OCI-LY3 (cell line): ENCODE data around the gene FRAS1.

Experiments
- CTCF ChIP-seq: fragments of 200-600, 300-600 bp; sonication (generic); IDR thresholded peaks from 2 replicates; pipeline ENCODE4 v1.5.1; 2014; ENCODE audit warnings: antibody characterized with exemption, low read length, low read depth
- EZH2phosphoT487 ChIP-seq: fragments of 200-600 bp; shearing (Covaris generic); IDR thresholded peaks from 2 replicates; pipeline ENCODE4 v1.6.1; 2018; ENCODE audit warnings: antibody characterized with exemption, mixed run types, low read depth

DNA sequence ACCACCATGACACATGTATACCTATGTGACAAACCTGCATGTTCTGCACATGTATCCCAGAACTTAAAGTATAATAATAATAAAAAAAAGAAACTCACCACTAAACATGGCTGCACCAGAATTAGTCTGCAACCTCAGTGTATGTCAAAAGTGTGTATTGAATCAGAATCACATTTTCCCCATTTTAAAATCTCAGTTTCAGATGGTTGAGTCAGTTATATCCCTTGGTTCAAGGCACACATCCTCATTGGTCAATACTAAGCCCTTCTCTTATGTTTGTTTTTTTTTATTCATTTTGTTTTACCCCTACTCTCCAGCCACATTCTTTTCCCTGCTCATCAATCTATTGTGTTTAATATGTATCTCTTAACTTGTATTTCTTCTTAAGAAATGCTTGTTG lies 436.6 kb downstream of the FRAS1 start:
- TF ChIP-seq CTCF = no peak
- no peak for TF ChIP-seq EZH2phosphoT487
